ENCODE measurements around the gene ADSL.

ADSL gene

DNA sequence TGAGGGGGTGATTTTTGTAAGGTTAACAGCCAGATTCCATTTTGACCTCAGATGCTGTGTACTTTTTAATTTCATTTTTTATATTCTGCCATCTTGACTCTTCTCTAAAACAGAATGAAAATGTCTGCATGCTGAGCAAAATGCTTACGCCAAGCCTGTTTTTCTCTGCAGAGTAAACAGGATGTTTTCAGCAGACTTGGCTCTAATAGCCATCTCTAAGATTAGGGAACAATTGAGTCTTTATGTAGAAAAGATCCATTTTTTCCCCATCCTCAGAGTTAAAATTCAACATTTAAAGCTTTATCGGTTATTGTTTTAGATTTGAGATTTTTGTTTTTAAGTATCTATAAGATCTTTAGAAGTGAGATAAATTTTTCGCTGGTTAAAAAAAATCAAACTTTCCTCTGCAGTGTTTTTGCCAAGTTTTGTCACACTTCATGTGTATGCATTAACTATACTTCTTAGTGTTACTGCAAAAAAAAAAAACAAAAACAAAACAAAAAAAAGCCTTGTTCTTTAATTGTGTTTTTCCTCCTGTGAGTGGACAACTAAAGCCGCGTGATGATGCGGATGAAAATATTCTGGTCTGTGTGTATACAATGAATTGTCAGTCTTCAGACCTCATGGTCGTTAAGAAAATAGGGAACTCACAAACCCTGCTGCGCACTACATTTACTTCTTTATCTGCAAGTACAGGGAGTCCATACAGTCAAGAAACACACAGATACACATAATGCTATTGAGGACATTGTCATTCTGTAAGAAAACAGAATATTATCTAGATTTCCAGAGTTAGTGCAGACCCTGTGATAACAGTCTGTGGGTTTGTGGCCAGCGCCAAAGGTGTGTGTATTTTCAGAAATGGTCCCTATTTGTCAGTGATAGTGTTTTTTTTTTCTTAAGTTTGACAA, 17.5 kb upstream of the ADSL start:
- DNase-seq, result no peak

DNA sequence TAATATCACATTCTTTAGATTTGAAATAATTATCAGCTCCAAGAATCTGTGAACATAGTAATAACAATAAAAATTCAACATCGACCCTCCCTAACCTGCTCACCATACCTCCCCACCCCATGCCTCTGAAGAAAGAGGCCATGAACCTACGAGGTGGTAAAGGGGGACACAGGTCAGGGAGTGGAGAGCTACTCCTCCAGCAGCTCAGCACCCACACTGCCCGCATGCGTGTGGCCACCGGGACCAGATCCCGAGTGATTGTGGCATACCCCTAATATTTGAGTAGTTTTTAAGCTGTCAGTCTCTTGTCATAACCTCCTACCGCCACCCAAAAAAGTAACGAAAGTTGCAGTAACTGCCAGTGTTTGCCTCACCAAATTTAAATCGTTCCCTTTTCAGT, 16.8 kb upstream of the ADSL start:
- no peak for DNase-seq

DNA sequence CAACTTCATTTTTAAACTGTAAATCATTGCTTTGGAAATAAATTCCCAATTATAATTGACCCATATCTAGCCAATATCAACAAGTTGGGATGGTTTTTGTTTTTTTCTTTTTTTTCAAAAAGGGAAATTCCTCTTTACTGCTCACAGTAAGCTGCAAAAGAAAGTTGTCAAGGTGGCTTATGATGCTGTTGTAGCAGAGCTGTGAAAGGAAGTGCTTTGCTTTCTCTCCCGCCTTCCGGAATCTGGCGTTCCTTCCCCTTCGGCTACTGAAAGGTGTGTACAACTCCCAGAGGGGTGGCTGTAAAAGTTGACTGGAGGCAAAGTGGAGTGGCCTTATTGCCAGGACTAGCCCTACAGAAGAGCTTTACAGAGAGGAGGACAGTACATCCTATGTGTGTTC, 16.2 kb upstream of the ADSL start:
- DNase-seq, result no peak

DNA sequence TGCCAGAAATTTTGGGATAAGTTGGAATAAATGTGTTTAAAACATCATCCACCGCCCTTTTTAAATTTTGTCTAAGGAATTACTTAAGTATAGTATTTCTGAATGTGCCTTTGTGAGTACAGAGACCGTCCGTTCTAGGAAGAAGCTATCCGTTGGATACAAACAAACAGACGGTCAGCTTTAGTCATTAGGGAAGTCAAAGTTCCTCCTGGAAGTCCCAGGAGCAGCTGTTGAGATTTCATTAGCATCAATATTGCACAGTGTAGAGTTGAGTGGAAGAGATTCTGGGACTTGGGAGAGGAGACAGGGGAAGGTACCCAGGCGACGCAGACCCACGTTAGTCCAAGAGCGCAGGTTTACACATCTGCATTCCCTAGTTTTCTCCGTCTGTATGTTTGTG, 15.7 kb upstream of the ADSL start:
- DNase-seq, result no peak

DNA sequence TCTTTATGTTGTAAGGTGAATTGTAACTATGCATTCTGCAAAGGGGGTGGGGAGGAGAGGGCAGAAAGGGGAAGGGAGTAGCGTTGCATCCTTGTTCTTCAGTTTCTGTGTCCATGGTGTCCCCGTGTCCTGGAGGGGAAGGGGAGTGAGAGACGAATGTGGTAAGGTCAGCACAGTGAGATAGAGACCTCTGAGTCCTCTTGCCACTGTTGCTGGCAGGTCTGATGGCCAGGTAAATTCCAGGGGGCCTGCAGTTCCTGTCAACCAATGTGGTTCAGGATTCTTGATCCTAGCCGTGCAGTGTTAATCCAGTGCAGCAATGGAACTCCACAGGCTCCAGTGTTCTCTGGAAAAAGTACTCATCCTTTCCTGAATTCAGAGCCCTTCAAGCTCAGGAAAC, 14.6 kb upstream of the ADSL start:
- no peak for DNase-seq

DNA sequence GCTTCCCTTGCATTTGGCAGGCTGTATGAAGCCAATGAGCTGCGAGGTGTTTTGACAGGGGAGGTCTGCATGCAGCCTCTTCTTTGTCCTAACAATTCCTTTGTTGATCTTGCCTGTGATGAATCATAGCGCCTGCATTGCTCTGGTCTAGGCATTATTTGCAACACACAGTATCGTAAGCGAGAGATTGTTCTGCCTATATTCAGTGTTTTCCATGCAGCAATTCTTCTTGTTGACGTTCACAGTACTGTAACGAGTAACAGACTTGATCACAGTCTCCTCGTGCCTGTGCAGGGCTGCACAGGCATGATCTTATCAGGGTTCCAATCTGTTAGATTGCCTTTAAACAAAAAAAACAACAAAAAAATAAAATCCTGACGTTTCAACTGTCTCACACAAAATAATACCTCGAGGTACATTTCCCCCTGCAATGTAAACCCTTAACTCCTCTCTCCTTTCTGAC, 13.9 kb upstream of the ADSL start:
- no peak for DNase-seq

DNA sequence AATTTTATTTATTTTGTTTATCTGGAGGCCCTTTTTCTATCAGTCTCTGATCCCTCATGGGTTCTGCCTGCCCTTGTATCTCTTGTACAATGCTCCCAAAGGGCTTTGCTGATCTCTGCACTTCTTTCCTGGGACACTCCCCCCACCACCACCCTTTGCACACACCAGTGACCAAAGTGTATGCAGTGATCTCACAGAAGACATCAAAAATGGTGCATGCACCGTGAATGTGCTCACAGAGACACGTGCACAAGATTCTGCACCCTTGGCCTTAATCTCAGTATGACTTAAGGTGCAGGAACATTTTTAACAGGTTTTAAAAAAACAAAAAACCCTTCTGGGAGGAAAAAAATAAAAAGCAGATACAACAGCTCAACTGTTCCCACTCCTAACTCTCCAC, 12.2 kb upstream of the ADSL start:
- no peak for DNase-seq

DNA sequence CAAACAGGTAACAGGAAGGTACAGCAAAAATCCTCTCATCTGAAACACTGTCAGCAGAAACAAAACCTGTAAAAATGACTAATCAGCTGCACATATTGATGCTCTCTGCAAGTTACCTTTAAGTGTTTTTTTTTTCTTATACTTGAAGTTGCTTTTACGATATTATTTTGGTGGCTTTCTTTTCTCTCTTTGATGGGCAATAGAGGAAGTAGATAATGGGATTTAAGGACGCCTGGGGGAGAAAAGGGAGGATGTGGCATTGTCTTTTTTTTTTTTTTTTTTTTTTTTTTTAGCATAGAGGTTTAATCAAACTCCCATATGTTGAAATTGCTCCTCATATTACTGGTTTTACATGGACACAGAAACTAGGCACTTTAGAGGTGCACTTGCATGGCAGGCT, 11.4 kb upstream of the ADSL start:
- DNase-seq, result no peak

DNA sequence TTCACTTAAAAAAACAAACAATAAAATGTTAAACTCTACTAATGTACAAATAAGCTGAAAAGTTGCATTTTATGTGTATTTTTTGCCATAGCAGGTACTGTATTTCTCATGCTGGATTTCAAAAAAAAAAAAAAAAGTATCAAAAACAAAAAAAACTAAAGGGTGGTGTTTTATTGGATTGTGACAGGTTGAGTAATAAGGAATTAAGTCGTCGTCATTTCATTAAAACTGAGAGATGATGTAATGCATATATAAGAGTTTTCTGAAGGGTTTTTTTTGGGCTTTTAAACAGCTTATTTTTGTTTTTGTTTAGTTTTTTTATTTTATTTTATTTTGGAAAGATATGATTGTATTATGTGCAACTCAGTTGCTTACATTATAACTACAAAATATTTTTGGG, 10.9 kb upstream of the ADSL start:
- DNase-seq, result no peak

DNA sequence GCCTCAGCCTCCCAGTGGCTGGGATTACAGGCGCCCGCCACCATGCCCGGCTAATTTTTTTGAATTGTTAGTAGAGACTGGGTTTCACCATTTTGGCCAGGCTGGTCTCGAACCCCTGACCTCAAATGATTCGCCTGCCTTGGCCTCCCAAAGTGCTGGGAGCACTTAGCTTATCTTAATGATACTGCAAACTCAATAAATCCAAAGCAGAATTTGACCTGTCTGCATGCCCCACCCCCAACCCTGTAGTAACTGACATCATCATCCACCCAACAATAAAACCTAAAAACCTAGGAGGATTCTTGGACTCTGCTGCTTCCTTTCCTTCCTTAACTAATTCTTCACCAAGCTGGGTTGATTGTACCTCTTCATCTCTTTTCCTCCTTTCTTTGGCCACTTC, 6.3 kb upstream of the ADSL start:
- no peak for DNase-seq

DNA sequence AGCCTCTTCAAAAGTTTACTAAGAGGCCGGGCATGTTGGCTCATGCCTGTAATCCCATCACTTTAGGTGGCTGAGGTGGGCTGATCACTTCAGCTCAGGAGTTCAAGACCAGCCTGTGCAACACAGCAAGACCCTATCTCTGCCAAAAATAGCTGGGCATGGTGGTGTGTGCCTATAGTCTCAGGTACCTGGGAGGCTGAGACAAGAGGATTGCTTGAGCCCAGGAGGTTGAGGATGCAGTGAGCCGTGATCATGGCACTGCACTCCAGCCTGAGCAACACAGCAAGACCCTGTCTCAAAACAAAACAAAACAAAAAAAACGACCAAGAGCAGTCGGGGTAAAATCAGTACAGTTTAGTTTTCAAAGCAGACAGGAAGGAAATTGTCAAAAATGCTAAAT, 4.7 kb upstream of the ADSL start:
- DNase-seq, result no peak

DNA sequence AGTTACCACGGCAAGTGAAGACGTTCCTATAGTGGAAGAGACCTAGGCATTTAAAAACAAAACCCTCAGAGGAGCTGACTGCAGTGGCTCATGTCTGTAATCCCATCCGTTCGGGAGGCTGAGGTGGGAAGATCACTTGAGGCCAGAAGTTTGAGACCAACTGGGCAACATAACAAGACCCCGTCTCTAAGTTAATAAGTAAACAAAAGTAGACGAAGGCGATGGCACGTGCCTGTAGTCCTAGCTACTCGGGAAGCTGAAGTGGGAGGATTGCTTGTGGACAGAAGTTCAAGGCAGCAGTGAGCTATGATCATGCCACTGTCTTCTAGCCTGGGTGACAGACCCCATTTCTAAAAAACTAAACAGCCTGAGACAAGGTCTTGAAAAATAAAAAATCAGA, 3.8 kb upstream of the ADSL start:
- no peak for DNase-seq

DNA sequence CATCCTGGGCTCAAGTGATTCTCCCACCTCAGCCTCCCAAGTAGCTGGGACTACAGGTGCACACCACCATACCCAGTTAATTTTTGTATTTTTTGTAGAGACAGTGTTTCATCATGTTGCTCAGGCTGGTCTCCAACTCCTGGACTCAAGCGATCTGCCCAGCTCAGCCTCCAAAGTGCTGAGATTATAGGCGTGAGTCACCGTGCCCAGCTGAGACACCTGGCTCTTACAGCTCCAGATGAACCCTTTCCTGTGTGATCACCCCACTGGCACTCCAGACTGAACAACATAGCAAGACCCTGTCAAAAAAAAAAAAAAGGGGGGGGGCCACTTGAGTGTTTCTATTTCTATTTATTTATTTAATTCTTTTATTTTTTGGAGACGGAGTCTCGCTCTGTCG, 1.0 kb upstream of the ADSL start:
- DNase-seq, result no peak

DNA sequence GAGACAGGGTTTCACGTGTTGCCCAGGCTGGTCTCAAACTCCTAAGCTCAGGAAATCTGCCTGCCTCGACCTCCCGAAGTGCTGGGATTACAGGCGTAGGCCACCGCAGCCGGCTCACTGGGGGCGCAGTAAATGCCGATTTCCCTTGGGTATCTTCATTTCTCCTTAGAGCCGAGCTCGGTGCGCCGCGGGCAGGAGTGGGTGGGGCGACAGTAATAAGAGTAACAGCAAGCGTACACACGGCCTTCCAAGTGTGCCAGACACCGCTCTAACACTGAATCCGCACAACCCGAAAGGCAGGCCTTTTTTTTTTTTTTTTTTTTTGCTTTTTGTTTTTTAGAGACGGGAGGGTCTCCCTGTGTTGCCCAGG, 500 bp upstream of the ADSL start:
- peak; percentile 26 for DNase-seq

DNA sequence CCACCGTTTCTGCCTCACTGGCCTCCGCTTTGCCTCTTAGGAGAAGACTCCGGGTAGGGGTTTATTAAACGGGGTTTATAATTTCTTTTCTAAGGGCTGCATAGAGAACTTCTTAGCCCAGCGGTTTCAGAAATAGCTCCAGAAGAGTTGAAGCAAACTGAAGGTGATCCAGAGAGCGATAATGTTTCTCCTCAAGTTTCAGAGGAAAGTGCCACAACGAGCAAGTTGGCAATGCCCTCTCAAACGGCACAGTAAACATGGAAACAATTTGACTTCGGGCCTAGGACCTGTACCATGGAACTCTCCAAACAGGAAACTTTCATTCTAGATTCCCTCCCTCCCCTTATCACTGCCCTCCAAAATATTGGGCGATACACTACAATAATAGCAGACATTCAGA, 1.0 kb downstream of the ADSL start:
- DNase-seq, result no peak

DNA sequence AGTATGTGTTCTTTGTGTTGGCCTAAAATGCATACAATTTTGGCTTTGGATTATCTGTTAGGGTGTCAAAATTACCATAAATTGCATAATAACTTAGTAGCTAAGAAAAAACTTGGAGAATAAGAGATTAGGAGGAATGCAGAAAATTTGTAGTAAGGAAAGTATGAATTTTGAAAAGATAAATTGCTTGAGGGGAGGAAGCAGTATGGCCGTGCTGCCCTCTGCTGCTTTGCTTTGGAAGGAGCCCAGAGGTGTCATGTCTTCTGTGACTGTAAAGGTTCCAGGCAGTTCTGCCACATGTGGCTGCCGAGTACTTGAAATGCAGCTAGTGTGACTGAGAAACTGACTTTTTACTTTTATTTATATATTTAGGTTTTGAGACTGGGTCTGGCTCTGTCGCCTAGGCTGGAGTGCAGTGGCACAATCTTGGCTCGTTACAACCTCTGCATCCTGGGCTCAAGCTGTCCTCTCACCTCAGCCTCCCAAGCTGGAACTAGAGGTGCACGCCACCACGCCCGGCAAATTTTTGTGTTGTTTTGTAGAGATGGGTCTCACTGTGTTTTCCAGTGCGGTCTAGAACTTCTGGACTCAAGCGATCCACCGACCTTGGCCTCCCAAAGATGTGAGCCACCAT, 1.8 kb downstream of the ADSL start:
- DNase-seq, result no peak

DNA sequence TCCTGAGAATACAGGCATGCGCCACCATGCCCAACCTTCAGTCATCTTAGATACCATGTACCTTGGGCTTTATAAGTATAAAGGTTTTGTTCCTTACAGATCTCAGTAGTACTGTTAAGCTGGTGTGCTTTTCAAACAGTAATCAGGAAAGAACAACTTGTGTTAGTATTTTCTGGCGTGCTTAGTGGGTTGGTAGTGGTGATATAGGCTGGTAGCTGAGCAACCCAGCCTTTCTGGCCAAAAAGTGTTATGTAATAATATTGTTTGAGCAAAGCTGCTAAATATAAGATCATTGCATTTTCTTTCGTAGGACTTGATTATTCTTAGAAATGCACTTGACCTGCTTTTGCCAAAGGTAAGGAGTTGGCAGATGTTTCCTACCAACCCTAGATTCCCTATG, 6.5 kb downstream of the ADSL start:
- DNase-seq, result no peak

DNA sequence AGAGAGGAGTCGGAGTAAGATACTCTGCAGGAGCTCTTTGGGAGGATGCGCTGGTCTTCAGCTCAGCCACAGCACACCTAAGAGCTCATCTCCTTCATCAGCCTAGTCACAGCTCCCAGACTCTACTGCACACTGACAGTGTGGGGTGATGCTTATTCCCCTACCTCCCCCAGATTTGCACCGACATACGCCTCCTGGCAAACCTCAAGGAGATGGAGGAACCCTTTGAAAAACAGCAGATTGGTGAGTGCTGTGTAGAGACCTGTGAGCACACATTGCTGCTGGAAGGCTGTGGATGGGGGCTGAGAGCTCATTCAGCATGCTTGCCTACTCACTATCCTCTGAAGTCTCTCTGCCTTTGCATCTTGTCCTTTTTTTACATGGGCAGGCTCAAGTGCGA, 14.8 kb downstream of the ADSL start:
- no peak for DNase-seq

DNA sequence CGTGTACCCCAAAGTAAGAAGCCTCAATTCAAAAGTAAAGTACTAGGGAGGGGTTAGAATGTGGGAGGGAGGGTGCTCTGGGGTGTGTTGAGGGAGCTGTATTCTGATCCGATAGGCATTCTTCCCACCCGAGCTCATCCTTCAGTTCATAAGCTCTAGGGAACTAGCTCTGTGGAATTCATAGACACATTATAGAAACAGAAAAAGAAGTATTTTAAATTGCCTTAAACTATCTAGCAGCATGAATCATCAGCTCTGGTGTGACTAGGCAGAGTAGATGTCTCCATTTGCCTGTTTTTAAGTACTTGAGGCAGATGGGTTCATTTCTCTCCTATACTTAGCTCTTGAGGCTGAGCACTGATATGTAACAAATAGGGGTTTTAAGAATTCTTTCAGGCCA, 16.8 kb downstream of the ADSL start:
- DNase-seq, result no peak

DNA sequence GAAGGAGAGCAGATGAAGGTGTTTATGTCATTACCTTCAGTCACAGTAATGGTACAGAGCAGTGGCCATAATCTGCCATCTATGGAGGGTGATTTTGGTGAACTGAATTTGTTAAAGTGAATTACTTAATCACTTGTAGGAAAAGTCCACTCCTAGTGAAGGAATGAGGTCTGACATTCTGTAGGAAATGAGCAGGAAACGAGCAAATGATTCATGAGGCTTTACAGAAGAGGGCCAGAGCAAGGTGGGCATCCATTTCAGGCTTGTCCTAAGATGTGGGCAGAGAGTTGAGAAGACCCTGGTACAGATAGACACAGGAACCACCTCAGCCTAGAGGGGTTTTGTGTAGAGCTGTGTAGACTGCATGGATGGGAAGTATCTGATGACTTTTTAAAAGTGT, 18.1 kb downstream of the ADSL start:
- no peak for DNase-seq

DNA sequence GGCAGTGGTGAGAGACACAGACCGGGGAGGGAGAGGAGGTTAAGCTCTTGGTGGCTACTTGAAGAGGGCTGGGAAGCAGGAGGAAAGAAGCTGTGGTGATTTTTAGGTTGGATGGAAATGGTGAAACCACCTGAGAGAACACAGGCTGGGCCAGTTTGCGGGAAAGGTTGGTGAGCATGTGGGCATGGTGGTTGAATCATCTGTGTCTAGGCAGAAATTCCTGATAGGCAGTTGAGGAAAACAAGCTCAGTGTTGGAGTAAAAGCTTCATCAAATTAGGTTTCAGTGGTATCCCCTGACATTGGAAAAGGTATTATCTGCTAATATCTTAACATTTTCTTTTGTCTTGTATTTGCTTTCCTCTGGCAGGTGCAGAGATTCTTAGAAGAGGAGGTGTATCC, 19.8 kb downstream of the ADSL start:
- DNase-seq, result no peak

DNA sequence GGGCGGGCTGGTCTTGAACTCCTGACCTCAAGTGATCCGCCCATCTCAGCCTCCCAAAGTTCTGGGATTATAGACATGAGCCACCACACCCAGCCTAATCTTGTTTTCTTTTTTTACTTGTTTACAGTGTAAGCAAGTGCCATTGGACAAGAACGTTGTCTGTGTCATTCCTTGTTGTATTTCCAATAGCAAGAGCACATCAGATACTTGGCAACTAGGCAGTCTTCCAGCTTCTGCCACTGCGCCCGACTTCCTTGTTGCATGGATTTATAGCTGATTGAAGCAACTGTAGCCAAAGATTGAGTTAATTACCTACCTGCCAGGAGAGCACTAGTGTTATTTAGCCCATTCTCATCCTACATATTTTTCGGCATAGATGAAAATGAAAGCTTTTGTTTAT, 21.0 kb downstream of the ADSL start:
- DNase-seq, result no peak

DNA sequence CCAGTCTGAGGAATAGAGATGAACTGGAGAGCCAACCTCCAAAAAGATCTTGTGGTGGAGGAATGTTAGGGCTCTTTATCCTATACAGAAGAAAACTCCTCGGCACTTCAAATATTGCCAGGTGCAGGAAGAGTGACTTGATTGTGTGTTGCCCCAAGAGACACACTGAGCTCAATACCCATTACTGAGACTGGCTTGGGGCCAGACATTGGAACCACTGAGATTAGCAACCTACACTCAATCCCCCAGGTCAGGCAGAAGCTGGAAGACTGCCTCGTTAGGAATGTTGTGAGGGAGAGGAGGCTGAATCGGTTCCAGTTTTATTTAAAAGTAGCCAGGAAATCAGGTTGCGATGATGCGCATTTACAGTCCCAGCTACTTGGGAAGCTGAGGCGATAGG, 21.7 kb downstream of the ADSL start:
- no peak for DNase-seq

DNA sequence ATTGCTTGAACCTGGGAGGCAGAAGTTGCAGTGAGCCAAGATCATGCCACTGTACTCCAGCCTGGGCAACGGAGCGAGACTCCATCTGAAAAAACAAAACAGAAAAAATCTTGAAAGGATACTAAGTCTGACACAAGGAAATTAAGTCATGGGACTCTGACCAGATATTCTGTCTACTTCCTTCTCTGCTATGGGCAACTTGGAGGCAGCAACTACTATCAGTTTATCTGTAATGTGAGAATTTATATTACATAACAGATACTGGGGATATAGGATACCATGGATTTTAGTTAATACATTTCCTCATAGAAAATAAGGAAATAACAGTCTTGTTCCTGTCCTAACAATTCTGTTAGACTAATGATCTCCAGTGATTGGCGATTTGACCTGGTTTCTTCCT, 22.5 kb downstream of the ADSL start:
- DNase-seq, result no peak

DNA sequence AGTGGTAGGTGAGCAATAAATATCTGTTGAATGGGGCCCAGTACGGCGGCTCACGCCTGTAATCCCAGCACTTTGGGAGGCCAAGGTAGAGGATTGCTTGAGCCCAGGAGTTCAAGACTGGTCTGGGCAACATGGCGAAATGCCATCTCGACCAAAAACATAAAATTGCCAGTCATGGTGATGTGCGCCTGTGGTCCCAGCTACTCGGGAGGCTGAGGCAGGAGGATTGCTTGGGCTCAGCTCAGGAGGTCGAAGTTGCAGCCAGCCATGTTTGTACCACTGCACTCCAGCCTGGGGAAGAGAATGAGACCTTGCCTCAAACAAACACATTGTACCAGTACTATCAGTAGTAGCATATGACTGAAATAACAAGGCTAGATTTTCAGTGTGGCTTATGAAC, 28.3 kb downstream of the ADSL start:
- no peak for DNase-seq
